Measurements from ENCODE around the gene ATG4B. TPM values are rescaled to one million over a fixed set of nuclear protein-coding genes. Genes with fewer than 3 reads are reported as not detected.
A peak's percentile ranks its signal among the peaks of the same experiment; 100 is the strongest.

Gene ATG4B
- total and polyA plus RNA-seq, 9 of the 15 experiments (the other 6 are each of a cell fraction or from before 2014, with no cell fraction given): 5.9 to 58.8 (median 35.6) TPM

DNA sequence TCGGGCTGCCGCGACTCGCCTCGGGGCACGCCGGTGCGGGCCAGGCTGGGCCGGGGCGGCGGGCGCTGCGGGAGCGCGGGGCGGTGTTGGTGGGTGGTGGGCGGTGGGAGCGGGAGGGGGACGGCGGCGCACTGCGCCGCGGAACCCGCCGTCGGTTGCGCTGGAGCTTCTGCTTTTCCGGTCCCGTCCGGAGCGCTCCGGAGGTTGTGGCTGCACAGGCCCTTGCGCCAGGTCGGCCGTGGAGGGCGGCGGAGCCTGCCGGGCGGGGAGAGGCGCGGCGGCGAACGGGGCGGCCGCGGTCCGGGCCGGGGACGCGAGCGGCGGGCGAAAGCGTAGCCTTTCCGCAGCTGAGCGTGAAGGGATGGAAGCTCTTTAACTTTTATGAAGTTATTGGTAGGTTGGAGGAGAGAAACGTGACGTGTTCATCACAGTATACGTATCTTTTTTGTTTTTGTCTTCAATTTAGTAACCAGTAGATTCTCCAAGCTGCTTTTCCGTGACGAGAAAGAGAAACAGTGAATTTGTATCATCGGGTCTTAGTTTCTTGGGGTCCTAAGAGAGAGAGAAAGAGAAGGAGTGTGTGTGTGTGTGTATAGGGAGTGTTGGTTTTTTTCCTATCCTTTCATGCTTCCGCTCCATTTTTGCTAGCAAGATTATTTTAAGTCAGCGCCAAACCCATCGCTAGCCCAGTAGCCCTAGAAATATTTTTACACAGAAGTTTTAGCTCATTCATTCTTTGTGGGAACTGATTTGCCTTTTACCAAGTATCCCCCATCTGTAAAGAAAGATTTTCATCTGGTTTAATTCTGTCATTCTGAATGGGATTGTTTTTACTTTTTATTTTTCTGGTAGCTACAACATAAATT, 535 bp downstream of the ATG4B start (continued):
- TF ChIP-seq, protein P1, sequence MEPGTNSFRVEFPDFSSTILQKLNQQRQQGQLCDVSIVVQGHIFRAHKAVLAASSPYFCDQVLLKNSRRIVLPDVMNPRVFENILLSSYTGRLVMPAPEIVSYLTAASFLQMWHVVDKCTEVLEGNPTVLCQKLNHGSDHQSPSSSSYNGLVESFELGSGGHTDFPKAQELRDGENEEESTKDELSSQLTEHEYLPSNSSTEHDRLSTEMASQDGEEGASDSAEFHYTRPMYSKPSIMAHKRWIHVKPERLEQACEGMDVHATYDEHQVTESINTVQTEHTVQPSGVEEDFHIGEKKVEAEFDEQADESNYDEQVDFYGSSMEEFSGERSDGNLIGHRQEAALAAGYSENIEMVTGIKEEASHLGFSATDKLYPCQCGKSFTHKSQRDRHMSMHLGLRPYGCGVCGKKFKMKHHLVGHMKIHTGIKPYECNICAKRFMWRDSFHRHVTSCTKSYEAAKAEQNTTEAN (CRISPR knock-in tag; IDR thresholded peaks at IDR 0.05): no peak
- TF ChIP-seq RBBP5 (IDR thresholded peaks at IDR 0.05; ENCODE audit: borderline replicate concordance, insufficient read depth, low read length, poor library complexity, severe bottlenecking): peak; percentile 31
- peak; percentile 3 to 12; a peak in 1 of 4 replicates for TF ChIP-seq NRF1 (conservative IDR thresholded peaks at IDR 0.05 in 1 of 2, IDR thresholded peaks at IDR 0.05 in 1 of 2)
- TF ChIP-seq POLR2B (IDR thresholded peaks at IDR 0.05; ENCODE audit: low read depth, partially characterized antibody): no peak
- no peak for TF ChIP-seq TRIM24 (IDR thresholded peaks at IDR 0.05)
- TF ChIP-seq, protein P2, sequence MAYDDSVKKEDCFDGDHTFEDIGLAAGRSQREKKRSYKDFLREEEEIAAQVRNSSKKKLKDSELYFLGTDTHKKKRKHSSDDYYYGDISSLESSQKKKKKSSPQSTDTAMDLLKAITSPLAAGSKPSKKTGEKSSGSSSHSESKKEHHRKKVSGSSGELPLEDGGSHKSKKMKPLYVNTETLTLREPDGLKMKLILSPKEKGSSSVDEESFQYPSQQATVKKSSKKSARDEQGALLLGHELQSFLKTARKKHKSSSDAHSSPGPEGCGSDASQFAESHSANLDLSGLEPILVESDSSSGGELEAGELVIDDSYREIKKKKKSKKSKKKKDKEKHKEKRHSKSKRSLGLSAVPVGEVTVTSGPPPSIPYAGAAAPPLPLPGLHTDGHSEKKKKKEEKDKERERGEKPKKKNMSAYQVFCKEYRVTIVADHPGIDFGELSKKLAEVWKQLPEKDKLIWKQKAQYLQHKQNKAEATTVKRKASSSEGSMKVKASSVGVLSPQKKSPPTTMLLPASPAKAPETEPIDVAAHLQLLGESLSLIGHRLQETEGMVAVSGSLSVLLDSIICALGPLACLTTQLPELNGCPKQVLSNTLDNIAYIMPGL (CRISPR knock-in tag; IDR thresholded peaks at IDR 0.05): 0 out of 2 replicates have a peak, but pooled peaks have one; percentile 7
- no peak for TF ChIP-seq PHF8 (IDR thresholded peaks at IDR 0.05; ENCODE audit: borderline replicate concordance, low read length)
- TF ChIP-seq, protein P3, sequence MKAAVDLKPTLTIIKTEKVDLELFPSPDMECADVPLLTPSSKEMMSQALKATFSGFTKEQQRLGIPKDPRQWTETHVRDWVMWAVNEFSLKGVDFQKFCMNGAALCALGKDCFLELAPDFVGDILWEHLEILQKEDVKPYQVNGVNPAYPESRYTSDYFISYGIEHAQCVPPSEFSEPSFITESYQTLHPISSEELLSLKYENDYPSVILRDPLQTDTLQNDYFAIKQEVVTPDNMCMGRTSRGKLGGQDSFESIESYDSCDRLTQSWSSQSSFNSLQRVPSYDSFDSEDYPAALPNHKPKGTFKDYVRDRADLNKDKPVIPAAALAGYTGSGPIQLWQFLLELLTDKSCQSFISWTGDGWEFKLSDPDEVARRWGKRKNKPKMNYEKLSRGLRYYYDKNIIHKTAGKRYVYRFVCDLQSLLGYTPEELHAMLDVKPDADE (conservative IDR thresholded peaks at IDR 0.05; ENCODE audit: control insufficient read depth, low read depth, low read length): no peak
- no peak for TF ChIP-seq ATF1 (CRISPR knock-in tag; IDR thresholded peaks at IDR 0.05)
- TF ChIP-seq ATF1 (tag; IDR thresholded peaks at IDR 0.05): no peak
- TF ChIP-seq, protein P4, sequence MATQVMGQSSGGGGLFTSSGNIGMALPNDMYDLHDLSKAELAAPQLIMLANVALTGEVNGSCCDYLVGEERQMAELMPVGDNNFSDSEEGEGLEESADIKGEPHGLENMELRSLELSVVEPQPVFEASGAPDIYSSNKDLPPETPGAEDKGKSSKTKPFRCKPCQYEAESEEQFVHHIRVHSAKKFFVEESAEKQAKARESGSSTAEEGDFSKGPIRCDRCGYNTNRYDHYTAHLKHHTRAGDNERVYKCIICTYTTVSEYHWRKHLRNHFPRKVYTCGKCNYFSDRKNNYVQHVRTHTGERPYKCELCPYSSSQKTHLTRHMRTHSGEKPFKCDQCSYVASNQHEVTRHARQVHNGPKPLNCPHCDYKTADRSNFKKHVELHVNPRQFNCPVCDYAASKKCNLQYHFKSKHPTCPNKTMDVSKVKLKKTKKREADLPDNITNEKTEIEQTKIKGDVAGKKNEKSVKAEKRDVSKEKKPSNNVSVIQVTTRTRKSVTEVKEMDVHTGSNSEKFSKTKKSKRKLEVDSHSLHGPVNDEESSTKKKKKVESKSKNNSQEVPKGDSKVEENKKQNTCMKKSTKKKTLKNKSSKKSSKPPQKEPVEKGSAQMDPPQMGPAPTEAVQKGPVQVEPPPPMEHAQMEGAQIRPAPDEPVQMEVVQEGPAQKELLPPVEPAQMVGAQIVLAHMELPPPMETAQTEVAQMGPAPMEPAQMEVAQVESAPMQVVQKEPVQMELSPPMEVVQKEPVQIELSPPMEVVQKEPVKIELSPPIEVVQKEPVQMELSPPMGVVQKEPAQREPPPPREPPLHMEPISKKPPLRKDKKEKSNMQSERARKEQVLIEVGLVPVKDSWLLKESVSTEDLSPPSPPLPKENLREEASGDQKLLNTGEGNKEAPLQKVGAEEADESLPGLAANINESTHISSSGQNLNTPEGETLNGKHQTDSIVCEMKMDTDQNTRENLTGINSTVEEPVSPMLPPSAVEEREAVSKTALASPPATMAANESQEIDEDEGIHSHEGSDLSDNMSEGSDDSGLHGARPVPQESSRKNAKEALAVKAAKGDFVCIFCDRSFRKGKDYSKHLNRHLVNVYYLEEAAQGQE (IDR thresholded peaks at IDR 0.05; ENCODE audit: borderline replicate concordance): 0 out of 2 replicates have a peak, but pooled peaks have one; percentile 22
- TF ChIP-seq, protein P4 (CRISPR knock-in tag; IDR thresholded peaks at IDR 0.05; ENCODE audit: low read depth): no peak
